H1 (cell line): Measurements from ENCODE around the gene KRTAP10-3. TPM values are rescaled to one million over a fixed set of nuclear protein-coding genes. Genes with fewer than 3 reads are reported as not detected.

ENCODE experiments used
- CTCF ChIA-PET: fragments of 300-600 bp; sonication (Branson Sonifier 250); formaldehyde crosslinking; loops from one replicate; lab custom pipeline; 2021; ENCODE audit not compliant: partially characterized antibody; lab: Charles Lee
- POLR2A ChIA-PET: fragments of 300-600 bp; sonication (Branson Sonifier 250); formaldehyde crosslinking; loops from one replicate; lab custom pipeline; 2021; ENCODE audit warnings: inconsistent platforms; ENCODE audit not compliant: partially characterized antibody; lab: Charles Lee
- DNase-seq, 2 experiments: peaks; one replicate each; pipeline versions ENCODE4 v3.0.0 to v3.0.0-alpha.2; 2010 to 2022; ENCODE audit warnings: low spot score in 2 of 2, low read depth in 1 of 2, mixed read lengths in 1 of 2
- FAIRE-seq: peaks from 2 replicates; lab custom pipeline; 2011; peaks lifted over from hg19 to GRCh38; lab: Jason Lieb, UNC
- H2AFZ ChIP-seq: 2 replicates; pipeline ENCODE4 v1.8.1; 2012; ENCODE audit warnings: low read length, inconsistent platforms
- H2AK5ac ChIP-seq: 2 replicates; pipeline ENCODE4 v1.6.1; 2013; ENCODE audit warnings: low read depth, low read length
- H2BK120ac ChIP-seq: replicated peaks from 2 replicates; pipeline ENCODE3; 2013; ENCODE audit warnings: low read depth, low read length, inconsistent platforms
- H2BK12ac ChIP-seq: 2 replicates; pipeline ENCODE4 v1.6.1; 2013; ENCODE audit warnings: low read depth, low read length
- H2BK15ac ChIP-seq: 2 replicates; pipeline ENCODE4 v1.6.1; 2013; ENCODE audit warnings: low read length
- H2BK20ac ChIP-seq: 2 replicates; pipeline ENCODE4 v1.6.1; 2013; ENCODE audit warnings: low read length
- H2BK5ac ChIP-seq: 2 replicates; pipeline ENCODE4 v1.6.1; 2013; ENCODE audit warnings: low read depth, low read length
- H3K14ac ChIP-seq: 2 replicates; pipeline ENCODE4 v1.6.1; 2013; ENCODE audit warnings: inconsistent platforms; ENCODE audit not compliant: insufficient read length
- H3K18ac ChIP-seq: 2 replicates; pipeline ENCODE4 v1.6.1; 2013; ENCODE audit warnings: low read length; ENCODE audit errors: extremely low read depth
- H3K23ac ChIP-seq: 2 replicates; pipeline ENCODE4 v1.6.1; 2013; ENCODE audit warnings: inconsistent platforms; ENCODE audit not compliant: insufficient read length
- H3K23me2 ChIP-seq: 2 replicates; pipeline ENCODE4 v1.6.1; 2013; ENCODE audit warnings: low read depth, low read length
- H3K27ac ChIP-seq: 2 replicates; pipeline ENCODE4 v1.6.1; 2011; ENCODE audit warnings: low read depth, low read length, inconsistent platforms
- H3K27me3 ChIP-seq, 4 experiments: replicated peaks in 1 of 4; 1 replicate in 1 of 4; 2 replicates in 3 of 4; pipeline versions ENCODE4 v1.6.1 to v1.8.1; 2011 to 2013; ENCODE audit warnings: low read length in 3 of 4, mild to moderate bottlenecking in 3 of 4, inconsistent platforms in 2 of 4, mixed read lengths in 2 of 4, moderate library complexity in 1 of 4; ENCODE audit not compliant: control insufficient read depth in 3 of 4, insufficient read depth in 3 of 4; ENCODE audit errors: extremely low read depth in 1 of 4
- H3K36me3 ChIP-seq, 4 experiments: 2 replicates each; pipeline versions ENCODE4 v1.6.1 to v1.8.1; 2011 to 2013; ENCODE audit warnings: mild to moderate bottlenecking in 4 of 4, low read length in 3 of 4, moderate library complexity in 2 of 4, control low read depth in 1 of 4, inconsistent platforms in 1 of 4; ENCODE audit not compliant: insufficient read depth in 4 of 4, control insufficient read depth in 2 of 4
- H3K4ac ChIP-seq: replicated peaks from 2 replicates; pipeline ENCODE3; 2013; ENCODE audit warnings: low read length, low read depth, mixed read lengths, inconsistent platforms; ENCODE audit not compliant: insufficient read length
- H3K4me1 ChIP-seq, 4 experiments: replicated peaks in 1 of 4; 1 replicate in 1 of 4; 2 replicates in 3 of 4; pipeline versions ENCODE4 v1.6.1 to v1.8.1; 2011 to 2013; ENCODE audit warnings: low read length in 3 of 4, inconsistent platforms in 2 of 4, mixed read lengths in 1 of 4; ENCODE audit not compliant: insufficient read depth in 4 of 4, control insufficient read depth in 3 of 4
- H3K4me2 ChIP-seq, 2 experiments: 2 replicates each; pipeline versions ENCODE4 v1.6.1 to v1.8.1; 2011 to 2013; ENCODE audit warnings: low read depth in 2 of 2, low read length in 2 of 2, control low read depth in 1 of 2, inconsistent platforms in 1 of 2, mild to moderate bottlenecking in 1 of 2; ENCODE audit not compliant: insufficient read depth in 1 of 2
- H3K4me3 ChIP-seq, 4 experiments: fragments of 200-600, 300-600 bp in 1 of 4; sonication (generic), shearing (Covaris generic), sonication (Bioruptor Twin) in 1 of 4; 2 replicates each; pipeline versions ENCODE4 v1.5.1 to v1.8.1; 2011 to 2016; ENCODE audit warnings: low read length in 4 of 4, low read depth in 3 of 4, control low read depth in 2 of 4, inconsistent platforms in 2 of 4, mild to moderate bottlenecking in 2 of 4, mixed read lengths in 1 of 4, moderate library complexity in 1 of 4; ENCODE audit not compliant: insufficient read depth in 2 of 4; ENCODE audit errors: extremely low read depth in 1 of 4
- H3K56ac ChIP-seq: replicated peaks from 2 replicates; pipeline ENCODE3; 2013; ENCODE audit warnings: low read depth, mild to moderate bottlenecking, mixed read lengths, low read length, inconsistent platforms; ENCODE audit not compliant: insufficient read length
- H3K79me1 ChIP-seq: 2 replicates; pipeline ENCODE4 v1.6.1; 2013; ENCODE audit warnings: low read depth, low read length, control low read depth
- H3K79me2 ChIP-seq, 2 experiments: 2 replicates each; pipeline versions ENCODE4 v1.6.1 to v1.8.1; 2012 to 2013; ENCODE audit warnings: low read length in 2 of 2, mild to moderate bottlenecking in 2 of 2, inconsistent platforms in 1 of 2; ENCODE audit not compliant: insufficient read depth in 2 of 2, control insufficient read depth in 1 of 2
- H3K9ac ChIP-seq, 4 experiments: replicated peaks in 1 of 4; 1 replicate in 1 of 4; 2 replicates in 3 of 4; pipeline versions ENCODE4 v1.6.1 to v1.8.1; 2011 to 2013; ENCODE audit warnings: low read depth in 3 of 4, low read length in 3 of 4, control low read depth in 2 of 4, mild to moderate bottlenecking in 2 of 4, moderate library complexity in 2 of 4, inconsistent platforms in 1 of 4; ENCODE audit errors: extremely low read depth in 1 of 4
- H3K9me3 ChIP-seq, 2 experiments: 2 replicates each; pipeline versions ENCODE4 v1.6.1 to v1.8.1; 2012 to 2013; ENCODE audit warnings: mild to moderate bottlenecking in 2 of 2, moderate library complexity in 2 of 2, control low read depth in 1 of 2, inconsistent platforms in 1 of 2, low read depth in 1 of 2, low read length in 1 of 2, mixed read lengths in 1 of 2; ENCODE audit not compliant: insufficient read depth in 2 of 2
- H4K20me1 ChIP-seq, 2 experiments: replicated peaks in 1 of 2; 2 replicates each; pipeline versions ENCODE3 to v1.8.1; 2011 to 2013; ENCODE audit warnings: inconsistent platforms in 2 of 2, low read length in 2 of 2, mild to moderate bottlenecking in 1 of 2; ENCODE audit not compliant: insufficient read depth in 2 of 2, control insufficient read depth in 1 of 2
- H4K5ac ChIP-seq: 2 replicates; pipeline ENCODE4 v1.6.1; 2013; ENCODE audit warnings: low read length, low read depth, mixed read lengths, inconsistent platforms; ENCODE audit not compliant: insufficient read length
- H4K8ac ChIP-seq: 2 replicates; pipeline ENCODE4 v1.8.0; 2013; ENCODE audit warnings: mild to moderate bottlenecking, moderate library complexity, low read length, inconsistent platforms; ENCODE audit not compliant: insufficient read depth; ENCODE audit errors: extremely low read depth
- H4K91ac ChIP-seq: replicated peaks from 2 replicates; pipeline ENCODE3; 2013; ENCODE audit warnings: low read length, mixed read lengths, inconsistent platforms; ENCODE audit not compliant: insufficient read length
- BACH1 ChIP-seq: IDR thresholded peaks from 2 replicates; pipeline ENCODE4 v1.6.1; 2012; ENCODE audit warnings: low read length, improper control_type of control experiment
- CHD2 ChIP-seq: IDR thresholded peaks from 2 replicates; pipeline ENCODE4 v1.6.1; 2012; ENCODE audit warnings: low read length, improper control_type of control experiment
- GABPA ChIP-seq: IDR thresholded peaks from 2 replicates; pipeline ENCODE4 v1.6.1; 2011; ENCODE audit warnings: mild to moderate bottlenecking, low read length, moderate library complexity, borderline replicate concordance; ENCODE audit not compliant: insufficient read depth
- JUN ChIP-seq: IDR thresholded peaks from 2 replicates; pipeline ENCODE4 v1.6.1; 2011; ENCODE audit warnings: low read depth, mild to moderate bottlenecking, improper control_type of control experiment, low read length
- MAX ChIP-seq: IDR thresholded peaks from 2 replicates; pipeline ENCODE4 v1.6.1; 2012; ENCODE audit warnings: inconsistent platforms
- POLR2AphosphoS5 ChIP-seq: IDR thresholded peaks from 2 replicates; pipeline ENCODE4 v1.6.1; 2011; ENCODE audit warnings: low read depth, low read length
- RAD21 ChIP-seq, 2 experiments: IDR thresholded peaks in 1 of 2; conservative IDR thresholded peaks in 1 of 2; 2 replicates each; pipeline ENCODE4 v1.6.1; 2011; ENCODE audit warnings: low read depth in 2 of 2, low read length in 2 of 2, improper control_type of control experiment in 1 of 2, inconsistent platforms in 1 of 2, mild to moderate bottlenecking in 1 of 2, moderate library complexity in 1 of 2
- RNF2 ChIP-seq: fragments of 200-900, 300-1000 bp; sonication (generic); IDR thresholded peaks from 2 replicates; pipeline ENCODE4 v1.7.1; 2016; ENCODE audit warnings: borderline replicate concordance, low read depth, mild to moderate bottlenecking, antibody characterized with exemption, low read length; ENCODE audit not compliant: poor library complexity, severe bottlenecking; ENCODE audit errors: missing control alignments
- SIX5 ChIP-seq: IDR thresholded peaks from 2 replicates; pipeline ENCODE4 v1.6.1; 2011; ENCODE audit warnings: mild to moderate bottlenecking, low read depth, low read length
- SRF ChIP-seq: IDR thresholded peaks from 2 replicates; pipeline ENCODE4 v1.6.1; 2011; ENCODE audit warnings: mild to moderate bottlenecking, low read depth, low read length, moderate library complexity
- WGBS, 2 experiments: shearing (Covaris generic) in 1 of 2; methylation state at CpG; one replicate each; pipeline versions ENCODE4 v1.1.6 to v1.1.7; 2013 to 2015; ENCODE audit warnings: low lambda C conversion rate in 2 of 2, mixed read lengths in 2 of 2, inconsistent platforms in 1 of 2, low coverage in 1 of 2, missing lambda C conversion rate in 1 of 2; ENCODE audit not compliant: insufficient replicate concordance in 2 of 2, insufficient coverage in 1 of 2, insufficient read length in 1 of 2; ENCODE audit errors: extremely low coverage in 1 of 2, missing lambda C conversion rate in 1 of 2; 5-methylcytosine and 5-hydroxymethylcytosine counted together
- polyA plus RNA-seq, 7 experiments: library from polyadenylated mRNA; depleted of rRNA in 3 of 7; stranded (reverse) in 5 of 7; unstranded in 2 of 7; fragments of >200 nt in 5 of 7; fragments of 200-250 nt in 2 of 7; gene quantifications; 1 replicate in 5 of 7; 2 replicates in 1 of 7; 4 replicates in 1 of 7; pipeline versions ENCODE4 v1.2.1 to v1.2.3, GENCODE V29; 2011 to 2013; ENCODE audit warnings: missing spikeins in 2 of 7, mixed read lengths in 2 of 7
- total RNA-seq: library from RNA; stranded (reverse); fragmentation: NEBNext Ultra II Directional; extraction: Animal tissue kit (Norgen Biotek cat#: 25700); gene quantifications from 2 replicates; pipeline ENCODE4 v1.2.1, GENCODE V29; 2021
- TF ChIP-seq, protein P1 (sequence below): IDR thresholded peaks from 2 replicates; pipeline ENCODE4 v1.6.1; 2011; ENCODE audit warnings: low read depth, mild to moderate bottlenecking, low read length; ENCODE audit not compliant: insufficient read depth

KRTAP10-3 gene
- total and polyA plus RNA-seq, 2 of the 8 experiments (the other 6 are each of a cell fraction or from before 2014, with no cell fraction given), result not detected

DNA sequence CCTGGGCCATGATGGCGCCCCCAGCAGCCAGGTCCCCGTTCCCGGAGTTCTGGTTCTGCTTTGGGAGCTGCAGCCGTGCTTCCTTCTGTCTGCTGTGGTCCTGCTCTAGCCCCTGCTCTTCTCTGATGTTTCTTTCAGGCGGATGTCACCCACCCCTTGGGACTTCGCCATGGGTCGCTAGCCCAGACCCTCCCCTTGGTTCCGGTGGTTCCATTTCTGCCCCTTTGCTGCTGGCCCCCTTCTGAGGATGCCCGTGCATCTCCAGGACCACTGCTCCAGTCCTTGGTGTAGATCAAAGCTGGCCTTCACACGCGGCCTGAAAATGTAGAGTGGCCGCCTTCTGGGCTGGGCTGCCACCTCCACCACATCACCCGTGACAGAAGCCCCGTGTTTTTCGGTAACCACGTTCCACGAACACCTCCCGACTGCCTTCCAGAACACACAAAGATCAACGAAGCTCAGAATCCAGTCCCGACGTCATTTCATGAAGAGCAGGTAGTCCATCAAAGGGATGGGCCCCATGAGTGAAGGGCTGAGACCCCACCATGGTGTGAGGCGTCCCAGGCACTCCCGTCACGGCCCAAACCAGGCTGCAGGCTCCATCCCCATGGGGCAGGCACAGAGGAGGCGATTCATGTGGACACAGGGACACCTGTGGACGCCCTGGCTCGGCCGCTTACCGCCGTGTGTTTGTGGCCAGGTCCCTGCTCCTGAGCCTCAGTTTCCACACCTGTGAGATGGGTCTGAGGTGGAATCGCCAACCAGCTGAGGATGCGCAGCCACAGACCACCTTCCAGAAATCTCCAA lies 43.0 kb downstream of the KRTAP10-3 start:
- peaks cover 2% of the 10 kb centered on the region; the same call in 1 of the 2 replicates for H3K23me2 ChIP-seq
- no peak overlapping the region for H2BK120ac ChIP-seq
- H2AK5ac ChIP-seq, result no peak overlapping the region
- no peak overlapping the region for H3K4ac ChIP-seq
- H3K79me2 ChIP-seq, result no peaks in the 10 kb centered on the region
- H3K36me3 ChIP-seq, result peaks cover 0 to 5% (median 2%) of the 10 kb centered on the region in 4 experiments; a peak in 3 of 8 replicates
- H2BK5ac ChIP-seq, result no peak overlapping the region
- H2BK15ac ChIP-seq, result no peak overlapping the region
- H3K9ac ChIP-seq, result no peak overlapping the region
- H4K20me1 ChIP-seq, result peaks cover 3 to 5% of the 10 kb centered on the region in 2 experiments
- H3K79me1 ChIP-seq, result no peaks in the 10 kb centered on the region
- H3K4me2 ChIP-seq, result no peak overlapping the region
- DNase-seq (no peak), FAIRE-seq (no peak)
- H3K56ac ChIP-seq, result no peak overlapping the region
- no peak overlapping the region for H3K4me3 ChIP-seq
- no peak overlapping the region for H3K23ac ChIP-seq
- H4K5ac ChIP-seq, result no peak overlapping the region
- CTCF ChIA-PET, result interaction anchor here (0.6 to 1.3 kb wide), 7 partner anchors 32 to 841 kb away, joined by 3 to 4 read pairs (median 3); no protein-coding TSS in a partner anchor
- no peak overlapping the region for H3K27ac ChIP-seq
- no peak overlapping the region for H2BK12ac ChIP-seq
- no peak overlapping the region for H4K91ac ChIP-seq
- H3K9me3 ChIP-seq, result no peaks in the 10 kb centered on the region; a peak in 2 of 4 replicates
- POLR2A ChIA-PET, result interaction anchor here (0.7 to 2.7 kb wide), 10 partner anchors 9 to 293 kb away, joined by 3 to 9 read pairs (median 3); no protein-coding TSS in a partner anchor
- peaks cover 0 to 3% (median 0%) of the 10 kb centered on the region in 4 experiments; a peak in 1 of 7 replicates for H3K4me1 ChIP-seq
- H2BK20ac ChIP-seq, result no peak overlapping the region
- no peak overlapping the region for H4K8ac ChIP-seq
- no peak overlapping the region for H3K14ac ChIP-seq
- H3K27me3 ChIP-seq, result no peaks in the 10 kb centered on the region
- no peak overlapping the region for H2AFZ ChIP-seq
- 91% methylated on average over 32 of the region's 32 CpGs; no CpG with 5 or more reads in 1 of the 2 experiments for WGBS, 2 experiments
- no peak overlapping the region for H3K18ac ChIP-seq
- TF ChIP-seq POLR2AphosphoS5, result no peak
- TF ChIP-seq, protein P1, sequence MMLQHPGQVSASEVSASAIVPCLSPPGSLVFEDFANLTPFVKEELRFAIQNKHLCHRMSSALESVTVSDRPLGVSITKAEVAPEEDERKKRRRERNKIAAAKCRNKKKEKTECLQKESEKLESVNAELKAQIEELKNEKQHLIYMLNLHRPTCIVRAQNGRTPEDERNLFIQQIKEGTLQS, result no peak
- TF ChIP-seq MAX, result no peak
- TF ChIP-seq RAD21 (IDR thresholded peaks at IDR 0.05 in 1 of 2, conservative IDR thresholded peaks at IDR 0.05 in 1 of 2; ENCODE audit: low read depth in 2 of 2, low read length in 2 of 2), result no peak
- no peak for TF ChIP-seq JUN
- no peak for TF ChIP-seq BACH1
- TF ChIP-seq CHD2, result no peak
- TF ChIP-seq RNF2, result no peak
- TF ChIP-seq SIX5, result no peak
- no peak for TF ChIP-seq SRF
- TF ChIP-seq GABPA, result no peak
